GM23338 (cell line): ENCODE data around the gene MED9. TPM values are rescaled to one million over a fixed set of nuclear protein-coding genes. Genes with fewer than 3 reads are reported as not detected.

ENCODE experiments used
- ETS1 ChIP-seq: IDR thresholded peaks from 2 replicates; pipeline ENCODE4 v1.6.1; 2016; ENCODE audit warnings: antibody characterized with exemption
- EZH2 ChIP-seq: fragments of 200-600 bp; sonication (generic); IDR thresholded peaks from one replicate; pipeline ENCODE4 v1.8.0; 2017; ENCODE audit warnings: antibody characterized with exemption, mild to moderate bottlenecking, low read depth; ENCODE audit not compliant: unreplicated experiment
- JUNB ChIP-seq: IDR thresholded peaks from one replicate; pipeline ENCODE4 v1.6.1; 2016; ENCODE audit warnings: antibody characterized with exemption; ENCODE audit not compliant: unreplicated experiment
- REST ChIP-seq: IDR thresholded peaks from one replicate; pipeline ENCODE4 v1.6.1; 2018; ENCODE audit warnings: antibody characterized with exemption; ENCODE audit not compliant: unreplicated experiment
- STAT1 ChIP-seq: IDR thresholded peaks from one replicate; pipeline ENCODE4 v1.6.1; 2016; ENCODE audit warnings: antibody characterized with exemption; ENCODE audit not compliant: unreplicated experiment
- ZNF114 ChIP-seq: fragments of 250-450 bp; sonication (Bioruptor Pico); IDR thresholded peaks from 2 replicates; pipeline ENCODE4 v1.5.0; 2020; ENCODE audit warnings: mild to moderate bottlenecking, moderate library complexity
- ZNF331 ChIP-seq: fragments of 250-450 bp; sonication (Bioruptor Pico); IDR thresholded peaks from 2 replicates; pipeline ENCODE4 v1.5.0; 2020; ENCODE audit warnings: low read depth, mild to moderate bottlenecking, moderate library complexity
- ZNF462 ChIP-seq: fragments of 250-450 bp; sonication (Bioruptor Pico); IDR thresholded peaks from 2 replicates; pipeline ENCODE4 v1.5.0; 2020; ENCODE audit warnings: mild to moderate bottlenecking, moderate library complexity
- polyA plus RNA-seq: library from polyadenylated mRNA; unstranded; fragments of >200 nt; fragmentation: Nextera tagmentation; extraction: Ambion mirVana; gene quantifications from 2 replicates; pipeline ENCODE4 v1.2.1, GENCODE V29; 2016
- total RNA-seq: library from RNA; depleted of rRNA; stranded (reverse); fragments of >200 nt; shearing (Covaris generic); gene quantifications from 2 replicates; pipeline ENCODE4 v1.2.3, GENCODE V29; 2014
- TF ChIP-seq, protein P1 (sequence below), 2 experiments: fragments of 200-600 bp in 1 of 2; sonication (generic) in 1 of 2; conservative IDR thresholded peaks; 2 replicates each; pipeline versions ENCODE4 v1.5.1 to v1.6.1; 2016 to 2017; ENCODE audit warnings: antibody characterized with exemption in 2 of 2, low read depth in 2 of 2, mild to moderate bottlenecking in 2 of 2, moderate library complexity in 1 of 2

MED9 gene
- total and polyA plus RNA-seq, 2 experiments from 2014 or later = 17.3 to 19.9 TPM

- TF ChIP-seq ZNF462 (no peak), ETS1 (no peak), ZNF331 (CRISPR knock-in tag) (no peak), ZNF114 (CRISPR knock-in tag) (no peak), EZH2 (no peak), JUNB (no peak), REST (no peak), STAT1 (no peak)
- TF ChIP-seq, protein P1, sequence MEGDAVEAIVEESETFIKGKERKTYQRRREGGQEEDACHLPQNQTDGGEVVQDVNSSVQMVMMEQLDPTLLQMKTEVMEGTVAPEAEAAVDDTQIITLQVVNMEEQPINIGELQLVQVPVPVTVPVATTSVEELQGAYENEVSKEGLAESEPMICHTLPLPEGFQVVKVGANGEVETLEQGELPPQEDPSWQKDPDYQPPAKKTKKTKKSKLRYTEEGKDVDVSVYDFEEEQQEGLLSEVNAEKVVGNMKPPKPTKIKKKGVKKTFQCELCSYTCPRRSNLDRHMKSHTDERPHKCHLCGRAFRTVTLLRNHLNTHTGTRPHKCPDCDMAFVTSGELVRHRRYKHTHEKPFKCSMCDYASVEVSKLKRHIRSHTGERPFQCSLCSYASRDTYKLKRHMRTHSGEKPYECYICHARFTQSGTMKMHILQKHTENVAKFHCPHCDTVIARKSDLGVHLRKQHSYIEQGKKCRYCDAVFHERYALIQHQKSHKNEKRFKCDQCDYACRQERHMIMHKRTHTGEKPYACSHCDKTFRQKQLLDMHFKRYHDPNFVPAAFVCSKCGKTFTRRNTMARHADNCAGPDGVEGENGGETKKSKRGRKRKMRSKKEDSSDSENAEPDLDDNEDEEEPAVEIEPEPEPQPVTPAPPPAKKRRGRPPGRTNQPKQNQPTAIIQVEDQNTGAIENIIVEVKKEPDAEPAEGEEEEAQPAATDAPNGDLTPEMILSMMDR (conservative IDR thresholded peaks at IDR 0.05; ENCODE audit: low read depth in 2 of 2) = no peak
These were observed 38.9 kb upstream of the MED9 start (continued) for GRCh38 chr17:17437893-17438292.
